HG03039 (cell line): ENCODE data around the gene TECPR1.

Experiments
- ATAC-seq: cut with Tn5 transposase; IDR thresholded peaks from one replicate; pipeline ENCODE4 v1.9.1; 2021; ENCODE audit warnings: mild to moderate bottlenecking, moderate library complexity; ENCODE audit not compliant: unreplicated experiment

TECPR1 gene

DNA sequence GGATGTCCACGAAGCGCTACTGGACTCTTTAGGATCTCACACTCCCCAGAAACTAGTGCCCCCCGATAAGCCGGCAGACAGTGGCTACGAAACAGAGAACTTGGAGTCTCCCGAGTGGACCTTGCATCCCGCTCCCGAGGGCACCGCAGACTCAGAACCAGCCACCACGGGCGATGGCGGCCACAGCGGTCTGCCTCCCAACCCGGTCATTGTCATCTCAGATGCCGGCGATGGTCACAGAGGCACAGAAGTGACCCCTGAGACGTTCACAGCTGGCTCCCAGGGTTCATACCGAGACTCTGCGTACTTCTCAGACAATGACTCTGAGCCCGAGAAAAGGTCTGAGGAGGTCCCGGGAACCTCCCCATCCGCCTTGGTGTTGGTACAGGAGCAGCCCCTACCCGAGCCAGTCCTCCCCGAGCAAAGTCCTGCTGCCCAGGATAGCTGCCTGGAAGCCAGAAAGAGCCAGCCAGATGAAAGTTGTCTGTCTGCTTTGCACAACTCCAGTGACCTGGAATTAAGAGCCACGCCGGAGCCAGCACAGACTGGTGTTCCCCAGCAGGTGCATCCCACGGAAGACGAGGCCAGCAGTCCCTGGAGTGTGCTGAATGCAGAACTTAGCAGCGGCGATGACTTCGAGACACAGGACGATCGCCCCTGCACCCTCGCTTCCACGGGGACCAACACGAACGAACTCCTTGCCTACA lies 58.4 kb downstream of the TECPR1 start:
- ATAC-seq = no peak

DNA sequence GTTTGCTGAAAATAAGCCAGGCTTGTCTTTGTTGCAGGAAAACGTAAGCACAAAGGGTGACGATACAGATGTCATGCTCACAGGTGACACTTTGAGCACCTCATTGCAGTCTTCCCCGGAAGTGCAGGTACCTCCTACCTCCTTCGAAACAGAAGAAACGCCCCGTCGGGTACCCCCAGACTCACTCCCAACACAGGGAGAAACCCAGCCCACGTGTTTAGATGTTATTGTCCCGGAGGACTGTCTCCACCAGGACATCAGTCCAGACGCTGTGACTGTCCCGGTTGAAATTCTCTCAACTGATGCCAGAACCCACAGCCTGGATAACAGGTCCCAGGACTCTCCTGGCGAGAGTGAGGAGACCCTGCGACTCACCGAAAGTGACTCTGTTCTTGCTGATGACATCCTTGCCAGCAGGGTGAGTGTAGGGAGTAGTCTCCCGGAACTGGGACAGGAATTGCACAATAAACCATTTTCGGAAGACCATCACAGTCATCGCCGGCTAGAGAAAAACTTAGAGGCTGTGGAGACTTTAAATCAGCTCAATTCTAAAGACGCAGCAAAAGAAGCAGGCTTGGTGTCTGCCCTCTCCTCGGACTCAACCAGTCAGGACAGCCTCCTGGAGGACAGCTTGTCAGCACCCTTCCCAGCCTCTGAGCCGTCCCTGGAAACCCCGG lies 59.1 kb downstream of the TECPR1 start:
- no peak for ATAC-seq

DNA sequence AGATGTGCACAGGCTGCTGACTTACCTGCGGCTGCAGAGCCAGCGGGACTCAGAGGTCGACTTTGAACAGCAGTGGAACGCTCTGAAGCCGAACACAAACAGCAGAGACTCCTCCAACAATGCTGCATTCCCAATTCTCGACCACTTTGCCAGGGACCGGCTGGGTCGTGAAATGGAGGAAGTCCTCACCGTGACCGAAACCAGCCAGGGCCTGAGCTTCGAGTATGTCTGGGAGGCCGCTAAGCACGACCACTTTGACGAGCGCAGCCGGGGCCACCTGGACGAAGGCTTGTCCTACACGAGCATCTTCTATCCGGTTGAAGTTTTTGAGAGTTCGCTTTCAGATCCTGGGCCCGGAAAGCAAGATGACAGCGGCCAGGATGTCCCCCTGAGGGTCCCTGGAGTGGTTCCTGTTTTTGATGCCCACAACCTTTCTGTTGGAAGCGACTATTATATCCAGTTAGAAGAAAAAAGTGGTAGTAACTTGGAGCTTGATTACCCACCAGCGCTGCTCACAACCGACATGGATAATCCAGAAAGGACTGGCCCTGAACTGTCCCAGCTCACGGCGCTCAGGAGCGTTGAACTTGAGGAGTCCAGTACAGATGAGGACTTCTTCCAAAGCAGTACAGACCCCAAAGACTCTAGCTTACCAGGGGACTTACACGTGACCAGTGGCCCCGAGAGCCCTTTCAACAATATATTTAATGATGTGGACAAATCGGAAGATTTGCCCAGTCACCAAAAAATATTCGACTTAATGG lies 60.2 kb downstream of the TECPR1 start:
- ATAC-seq = no peak

DNA sequence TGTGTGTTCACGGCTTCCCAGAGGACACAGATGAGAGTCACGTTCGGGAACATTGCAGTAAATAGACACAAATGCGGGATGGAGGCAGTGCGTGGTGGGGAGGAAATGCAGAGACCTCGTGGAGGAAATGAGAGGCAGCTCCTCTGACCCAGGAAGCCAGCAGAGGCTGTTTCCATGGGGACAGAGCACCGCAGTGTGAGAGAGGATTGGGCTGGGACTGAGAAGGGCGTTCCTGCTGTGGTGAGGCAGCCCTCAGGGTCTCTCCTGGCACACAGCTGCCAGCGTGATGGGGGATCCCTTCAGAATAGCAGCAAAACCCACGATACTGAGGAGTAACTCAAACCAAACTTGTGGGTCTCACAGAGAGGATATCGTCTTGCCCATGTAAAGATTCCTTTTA lies 62.5 kb downstream of the TECPR1 start:
- no peak for ATAC-seq

DNA sequence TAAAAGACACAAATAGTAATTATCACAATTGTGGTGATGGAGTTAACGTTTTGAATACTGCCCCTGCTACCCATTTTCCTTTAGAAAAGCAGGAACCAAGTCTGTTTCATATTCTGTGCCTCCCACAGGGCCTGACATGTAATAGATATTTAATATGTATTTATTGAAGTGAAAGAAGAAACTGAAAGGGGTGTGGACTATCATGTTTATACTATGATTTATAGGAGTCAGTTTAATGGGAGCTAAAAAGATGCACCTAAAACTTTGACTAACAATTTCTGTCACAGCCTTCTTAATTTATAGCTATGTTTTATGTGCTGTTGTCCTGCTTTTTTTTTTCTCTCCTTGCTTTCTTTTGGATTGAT lies 64.9 kb downstream of the TECPR1 start:
- no peak for ATAC-seq

DNA sequence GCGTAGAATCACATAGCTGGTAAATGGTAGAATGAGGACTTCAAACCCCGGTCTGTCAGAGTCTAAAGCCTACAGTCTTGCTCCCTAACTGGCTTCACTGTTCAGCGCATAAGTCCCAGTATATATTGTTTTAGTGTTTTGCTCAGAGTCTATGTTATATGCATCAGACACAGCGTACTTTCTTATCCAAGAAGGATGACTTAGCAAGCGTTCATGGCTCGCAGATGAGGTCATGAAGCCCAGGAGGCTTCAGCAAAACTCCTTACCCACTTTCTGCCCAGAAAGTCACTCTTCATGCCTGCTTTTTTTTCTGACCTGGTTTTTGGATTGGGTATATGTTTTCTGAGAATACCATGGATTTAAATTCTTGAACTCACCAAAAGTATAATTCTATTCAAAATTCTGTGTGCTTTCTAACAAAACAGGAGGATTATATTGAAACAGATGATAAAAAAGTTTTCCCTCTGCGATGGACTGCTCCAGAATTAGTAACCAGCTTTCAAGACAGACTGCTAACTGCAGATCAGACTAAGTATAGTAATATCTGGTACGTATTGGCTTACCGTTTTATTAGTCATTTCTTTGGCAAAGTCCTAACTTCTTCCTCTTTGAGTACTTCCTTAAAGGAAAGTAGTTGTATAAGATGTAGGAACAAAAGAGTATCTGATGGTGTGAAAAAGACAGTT lies 65.4 kb downstream of the TECPR1 start:
- ATAC-seq = no peak

DNA sequence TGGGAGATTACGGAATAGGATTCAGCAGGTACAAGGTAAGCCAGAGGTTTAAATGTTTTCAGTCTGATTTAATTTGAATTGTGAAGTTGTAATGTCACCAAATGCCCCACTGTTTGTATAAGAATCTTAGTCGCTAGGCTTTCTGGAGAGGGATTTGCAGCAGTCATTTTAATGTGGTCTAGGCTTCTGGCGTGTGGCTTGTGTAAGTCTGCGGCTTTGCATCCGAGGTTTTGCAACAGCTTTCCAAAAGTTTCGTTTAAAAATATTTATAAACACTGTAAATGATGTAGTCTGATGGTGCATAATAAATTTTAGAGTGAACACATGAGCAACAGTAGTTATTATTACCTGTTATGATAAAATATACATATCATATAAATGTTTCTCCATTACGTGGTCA lies 66.9 kb downstream of the TECPR1 start:
- no peak for ATAC-seq

DNA sequence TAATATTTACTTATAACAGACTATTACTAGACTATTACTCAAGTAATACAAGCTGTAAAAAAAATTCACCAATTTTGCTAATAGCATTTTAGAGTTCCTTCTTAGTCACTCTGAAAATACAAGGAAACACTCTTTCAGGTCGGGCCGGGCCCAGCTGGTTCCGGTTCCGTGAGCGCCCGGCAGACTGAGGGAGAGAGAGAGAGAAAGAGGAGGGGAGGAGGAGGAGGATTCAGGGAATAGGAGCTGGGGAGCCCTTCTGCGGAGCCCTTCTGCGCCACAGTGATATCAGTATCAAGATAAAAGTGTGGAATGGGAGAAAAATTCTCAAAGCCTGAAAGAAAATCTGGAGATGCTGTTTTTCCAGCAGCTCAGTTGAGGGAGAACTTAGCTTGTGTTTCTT lies 71.3 kb downstream of the TECPR1 start:
- ATAC-seq = no peak

DNA sequence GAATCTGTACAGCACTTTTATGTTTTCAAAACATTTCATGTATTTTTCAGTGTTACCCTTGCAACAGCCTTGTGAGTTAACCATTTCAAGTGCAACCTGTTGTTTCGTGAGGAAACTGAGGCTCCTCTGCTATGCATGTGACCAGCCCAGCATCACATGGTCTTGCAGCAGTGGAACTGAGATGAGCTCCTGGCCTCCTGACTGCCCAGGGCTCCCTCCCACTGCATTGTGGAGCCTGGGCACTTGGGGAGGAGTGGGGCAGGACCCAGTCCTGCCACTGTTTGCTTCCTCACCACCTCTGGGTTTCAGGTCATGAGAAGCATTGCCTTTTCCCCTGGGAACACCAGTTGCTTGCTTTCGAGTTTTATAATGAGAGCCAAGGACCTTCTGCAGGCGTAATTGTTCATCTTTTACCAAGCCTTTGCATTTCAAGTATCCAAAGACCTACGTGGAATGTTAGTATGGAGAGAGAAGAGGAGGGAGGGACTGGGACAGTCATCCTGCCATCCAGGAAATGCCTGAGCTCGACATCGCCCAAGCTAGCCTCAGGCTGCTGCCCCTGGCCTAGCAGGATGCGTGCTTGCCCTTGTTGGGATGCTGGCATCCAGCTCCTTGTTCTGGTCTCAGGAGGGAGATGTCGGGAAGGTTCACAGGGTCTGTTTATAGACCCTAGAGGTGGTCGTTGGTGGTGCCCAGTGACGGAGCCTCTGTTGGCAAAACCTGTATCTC lies 73.1 kb downstream of the TECPR1 start:
- ATAC-seq = no peak

DNA sequence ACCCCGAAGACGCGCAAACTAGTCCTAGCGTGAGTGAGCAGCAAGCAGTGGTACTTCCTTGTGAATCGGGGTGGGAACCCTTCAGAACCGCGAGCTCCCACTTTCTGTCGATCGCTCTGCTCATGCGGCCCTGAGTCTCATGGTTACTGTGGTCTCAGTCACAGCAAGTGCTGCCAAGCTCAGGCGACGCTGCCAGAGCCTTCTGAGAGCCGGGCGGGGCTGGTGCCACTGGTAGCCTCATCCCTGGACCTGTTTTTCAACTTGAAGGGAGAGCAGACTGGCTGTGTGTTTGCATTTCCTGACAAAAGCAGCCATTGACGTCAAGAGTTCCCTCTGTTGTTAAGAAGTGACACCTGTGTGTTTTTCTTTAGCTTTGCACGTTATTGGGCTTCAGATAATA lies 73.7 kb downstream of the TECPR1 start:
- no peak for ATAC-seq

DNA sequence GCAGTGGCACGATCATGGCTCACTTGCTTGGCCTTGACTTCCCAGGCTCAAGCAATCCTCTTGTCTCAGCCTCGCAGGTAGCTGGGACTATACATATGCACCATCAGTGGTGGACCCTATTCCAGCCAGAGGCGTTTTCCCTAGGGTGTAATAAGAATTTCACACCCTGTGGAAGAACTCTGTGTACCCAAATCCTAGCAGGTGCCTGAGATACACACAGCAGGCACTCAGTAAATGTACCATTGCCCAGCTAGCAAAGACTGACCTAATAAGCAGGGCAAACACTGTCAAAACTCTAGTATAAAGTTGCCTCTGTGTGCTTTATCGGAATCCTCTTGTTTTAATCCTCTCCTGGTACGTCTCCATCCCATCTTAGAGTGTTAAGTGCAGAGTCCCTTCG lies 74.5 kb downstream of the TECPR1 start:
- no peak for ATAC-seq

DNA sequence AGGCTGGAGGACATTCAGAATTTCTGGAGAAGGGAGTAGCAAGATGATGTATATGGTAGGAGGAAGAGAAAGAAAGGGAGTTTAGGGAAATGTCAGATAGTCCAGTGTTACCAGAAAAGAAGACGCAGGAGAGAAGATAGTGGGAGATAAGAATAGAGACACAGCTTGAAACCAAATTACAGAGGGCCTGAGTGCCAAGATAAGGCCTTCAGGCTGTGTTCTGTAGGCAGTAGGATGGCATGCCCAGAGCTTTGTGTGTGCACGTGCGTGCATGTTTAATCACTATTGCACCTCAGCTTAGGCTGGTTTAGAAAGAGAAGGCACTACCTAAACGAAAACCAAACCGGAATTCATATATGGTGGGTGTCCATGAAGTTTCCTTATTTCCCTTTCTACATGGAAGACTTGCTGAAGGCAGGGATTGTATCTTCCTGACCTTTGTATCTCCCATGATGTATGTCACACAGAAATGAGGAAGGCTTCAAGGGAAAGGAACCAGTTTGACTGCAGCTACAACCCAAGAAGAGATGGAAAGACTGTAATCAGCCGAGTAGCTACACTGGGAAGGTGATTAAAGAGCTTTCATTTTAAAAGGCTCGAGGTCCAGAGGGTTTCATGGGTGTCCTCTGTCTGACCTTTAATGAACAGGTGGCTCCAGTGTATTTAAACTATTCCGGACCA lies 76.6 kb downstream of the TECPR1 start:
- no peak for ATAC-seq

DNA sequence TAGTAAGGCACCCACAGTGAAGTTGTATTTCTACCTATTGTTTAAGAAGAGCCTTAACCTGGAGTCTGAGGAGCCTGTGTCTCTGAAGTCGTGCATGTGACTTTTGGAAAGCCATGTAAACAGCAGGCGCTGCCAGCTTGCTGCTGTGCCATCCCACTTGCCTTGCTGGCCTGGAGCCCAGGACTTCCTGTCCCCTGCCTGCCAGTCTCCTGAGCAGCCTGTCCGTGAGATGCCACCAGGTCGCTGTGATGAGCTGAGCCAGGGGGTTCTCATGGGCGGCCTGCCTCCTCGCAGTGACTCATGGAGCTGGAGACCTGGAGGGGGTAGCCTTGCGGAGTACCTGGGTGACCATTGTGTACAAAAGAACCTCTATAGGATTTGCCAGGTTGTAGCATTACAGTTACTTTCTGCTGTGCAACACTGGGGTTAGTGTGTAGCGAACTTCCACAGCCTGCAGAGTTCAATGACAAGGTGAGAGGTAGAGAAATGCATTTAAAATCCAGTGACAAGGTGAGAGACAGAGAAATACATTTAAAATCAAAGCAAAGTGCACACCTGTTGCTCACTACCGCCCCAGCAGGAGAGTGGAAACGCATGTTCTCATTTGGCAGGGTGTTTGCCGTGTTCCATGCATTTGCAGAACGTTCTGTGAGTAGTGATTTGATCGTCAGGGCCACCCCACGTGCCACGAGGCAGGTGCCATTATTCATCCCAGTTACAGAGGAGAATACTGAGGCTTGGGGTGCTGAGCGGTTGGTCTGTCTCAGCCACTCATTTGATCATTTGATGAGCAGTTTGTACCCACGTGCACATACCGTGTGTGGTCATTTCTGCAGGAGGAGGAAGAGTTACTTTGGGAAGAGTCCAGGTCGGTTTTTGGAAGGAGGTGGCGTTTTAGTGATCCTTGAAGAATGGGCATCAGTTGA lies 77.4 kb downstream of the TECPR1 start:
- no peak for ATAC-seq

DNA sequence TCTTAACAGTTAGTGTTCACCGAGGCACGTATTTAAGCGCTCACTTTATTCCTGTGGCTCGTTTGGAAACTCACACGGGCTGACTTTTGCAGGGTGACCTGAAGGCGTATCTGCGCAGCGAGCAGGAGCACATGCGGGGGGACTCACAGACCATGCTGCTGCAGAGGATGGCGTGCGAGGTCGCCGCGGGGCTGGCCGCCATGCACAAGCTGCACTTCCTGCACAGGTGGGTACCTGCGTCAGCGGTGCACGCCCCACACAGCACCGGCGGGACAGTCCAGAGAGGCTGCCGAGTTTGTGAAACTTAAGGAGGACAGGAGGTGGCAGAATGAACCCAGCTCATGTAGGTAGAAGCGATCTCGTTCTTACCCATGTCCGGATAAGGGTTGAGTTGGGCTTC lies 80.6 kb downstream of the TECPR1 start:
- no peak for ATAC-seq

DNA sequence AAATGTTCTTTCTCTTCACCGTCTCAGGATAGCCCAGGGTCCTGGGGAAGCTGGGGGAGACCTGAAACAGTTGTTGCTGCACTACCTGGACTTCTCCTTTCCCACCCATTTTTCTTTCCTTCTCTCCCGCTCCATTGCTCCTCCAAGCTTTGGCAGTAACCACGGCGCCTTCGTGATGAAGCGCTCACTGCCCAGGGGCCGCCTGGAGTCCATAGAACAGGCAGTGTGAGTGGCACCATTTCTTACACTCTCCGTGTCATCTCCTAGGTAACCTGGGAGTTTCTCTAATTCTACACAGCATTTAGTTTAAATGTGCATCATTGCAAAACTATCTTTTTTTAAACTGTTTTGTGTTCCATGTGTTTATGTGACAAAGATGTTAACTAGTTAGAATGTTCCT lies 81.1 kb downstream of the TECPR1 start:
- no peak for ATAC-seq

DNA sequence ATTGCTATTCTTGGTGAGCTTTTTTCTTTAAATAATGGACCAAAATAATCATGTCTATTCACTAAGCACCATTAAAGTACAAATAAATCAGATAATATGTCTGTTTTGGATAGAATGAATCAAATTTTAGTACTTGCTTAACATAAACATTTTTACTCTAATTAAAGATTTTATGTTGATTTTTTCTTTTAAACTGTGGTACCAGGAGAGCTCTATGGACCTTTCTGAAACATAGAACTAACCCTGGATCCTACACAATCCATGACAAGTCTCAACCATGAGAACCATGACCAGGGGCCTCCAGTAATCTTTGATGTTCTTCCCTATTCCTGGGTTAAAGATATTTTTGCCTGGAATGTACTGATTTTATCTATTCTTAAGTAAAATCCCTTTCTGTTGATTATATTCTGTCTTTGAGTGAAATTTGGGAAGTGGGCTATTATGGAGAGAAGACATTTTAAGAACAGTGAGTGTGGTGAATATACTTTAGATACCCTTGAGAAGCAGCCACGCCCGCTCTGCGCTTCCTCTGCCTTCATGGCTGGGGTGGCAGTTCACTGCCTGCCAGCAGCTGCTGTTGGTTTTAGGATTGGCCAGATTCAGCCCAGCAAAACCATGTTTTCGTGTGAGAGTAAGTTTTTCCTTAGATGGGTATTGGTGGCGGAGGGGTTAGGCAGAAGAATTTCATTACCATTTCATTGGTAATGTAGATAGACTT lies 83.0 kb downstream of the TECPR1 start:
- ATAC-seq = no peak

DNA sequence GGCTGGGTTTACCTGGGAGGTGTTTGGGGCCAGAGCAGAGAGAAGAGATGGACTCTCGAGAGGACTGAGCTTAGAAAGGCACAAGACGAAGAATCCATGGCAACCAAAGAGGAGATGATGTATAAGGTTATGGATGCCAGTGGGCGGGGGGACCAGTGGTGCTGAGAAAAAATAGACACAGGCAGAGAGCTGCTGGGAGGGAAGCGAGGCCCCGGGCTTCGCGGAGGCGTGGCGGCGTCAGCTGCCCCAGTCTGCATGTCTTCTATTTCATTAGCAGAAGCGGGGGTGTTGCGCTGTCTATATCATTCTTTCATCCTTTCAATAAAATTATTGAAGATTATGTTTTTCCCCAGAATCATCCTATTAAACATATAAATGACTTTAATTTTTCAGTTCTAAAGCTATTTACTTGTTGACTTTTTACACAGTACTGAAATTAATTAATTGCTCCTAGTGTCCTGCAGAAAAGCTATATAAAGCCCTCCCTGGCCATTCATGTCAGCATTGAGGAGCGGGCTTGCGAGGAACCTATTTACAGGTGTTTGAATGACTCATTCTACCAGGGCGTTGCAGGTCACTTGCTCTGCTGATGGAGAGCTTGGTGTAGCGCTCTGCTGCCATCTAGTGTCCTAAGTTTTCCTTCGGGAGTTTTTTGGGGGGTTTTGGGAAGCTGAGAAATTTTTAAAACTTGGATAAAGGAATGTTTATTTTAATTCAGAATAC lies 83.7 kb downstream of the TECPR1 start:
- ATAC-seq = no peak

DNA sequence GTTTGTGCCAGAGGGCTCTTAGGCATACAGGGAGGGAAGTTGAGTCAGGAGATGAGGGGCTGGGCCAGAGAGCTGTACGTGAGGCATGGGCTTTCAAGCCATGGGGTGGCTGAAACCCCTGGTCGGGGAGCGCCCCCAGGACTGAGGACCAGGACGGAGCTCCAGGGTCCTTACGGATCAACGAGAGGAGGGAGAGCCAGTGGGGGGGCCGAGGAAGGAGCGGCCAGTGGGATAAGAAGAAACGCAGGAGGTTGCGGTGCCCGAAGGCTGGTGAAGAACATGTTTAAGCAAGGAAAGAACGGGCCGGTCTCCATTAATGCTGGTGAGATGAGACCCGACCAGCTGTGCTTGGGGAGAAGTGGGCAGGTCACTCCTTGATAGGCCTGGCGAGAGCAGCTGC lies 84.4 kb downstream of the TECPR1 start:
- ATAC-seq = no peak
